Measurements from ENCODE around the gene TPCN1. TPM values are rescaled to one million over a fixed set of nuclear protein-coding genes. Genes with fewer than 3 reads are reported as not detected.
A peak's percentile ranks its signal among the peaks of the same experiment; 100 is the strongest.

The TPCN1 gene
- polyA plus RNA-seq, 1 of the 3 experiments (the other 2 are of a cell fraction), result 15.7 TPM

DNA sequence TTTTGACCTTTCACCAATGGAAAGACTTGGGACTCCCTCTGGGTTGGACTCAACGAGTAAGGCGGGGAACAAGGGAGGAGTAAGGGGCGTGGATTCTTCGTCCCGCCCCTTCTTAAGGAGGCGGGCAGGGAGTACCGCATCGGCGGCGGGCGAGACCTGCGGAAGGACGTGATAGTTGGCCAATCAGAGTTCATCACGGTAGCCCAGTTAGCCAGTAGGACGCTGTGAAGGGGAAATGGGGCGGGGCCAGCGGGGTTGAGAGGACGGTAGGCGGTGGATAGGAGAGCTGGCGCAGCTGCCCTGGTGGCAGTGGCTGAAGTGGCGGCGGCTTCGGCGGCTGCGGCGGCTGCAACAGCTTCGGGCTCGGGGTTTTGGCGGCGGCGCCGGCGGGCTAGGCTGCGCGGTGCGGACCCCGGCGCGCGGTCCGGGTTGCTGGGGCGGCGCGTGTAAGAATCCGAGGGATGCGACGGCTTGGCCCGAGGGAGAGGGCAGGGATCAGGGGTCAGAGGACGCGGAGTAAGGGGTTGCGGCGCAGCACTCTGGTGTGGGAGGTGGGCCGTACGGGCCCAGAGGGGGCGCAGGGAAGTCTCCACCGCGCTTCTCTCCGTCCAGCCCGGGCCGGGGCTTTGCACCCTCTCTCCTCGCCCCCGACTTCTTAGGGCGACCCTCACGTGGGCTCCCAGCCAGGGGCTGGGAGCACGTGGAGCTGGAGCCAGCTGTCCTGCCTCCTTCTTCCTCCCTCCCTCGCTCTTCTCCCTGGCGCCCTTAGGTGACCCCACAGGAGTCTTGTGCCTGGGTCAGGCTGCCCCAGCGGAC is at the start of gene TPCN1 (continued):
- TF ChIP-seq FOSL2 (IDR thresholded peaks at IDR 0.05; ENCODE audit: borderline replicate concordance, low read depth) (no peak), FOXJ3 (CRISPR knock-in tag; IDR thresholded peaks at IDR 0.05) (no peak), MEF2A (IDR thresholded peaks at IDR 0.05; ENCODE audit: borderline replicate concordance, low read depth) (no peak), RAD21 (IDR thresholded peaks at IDR 0.05; ENCODE audit: low read length) (no peak), NFIC (IDR thresholded peaks at IDR 0.05; ENCODE audit: borderline replicate concordance) (no peak), RCOR1 (IDR thresholded peaks at IDR 0.05; ENCODE audit: low read length) (no peak), SMC3 (IDR thresholded peaks at IDR 0.05; ENCODE audit: low read depth, low read length) (no peak), EP300 (IDR thresholded peaks at IDR 0.05; ENCODE audit: borderline replicate concordance in 1 of 2, low read depth in 1 of 2, low read length in 1 of 2) (no peak)
- TF ChIP-seq, protein P1, sequence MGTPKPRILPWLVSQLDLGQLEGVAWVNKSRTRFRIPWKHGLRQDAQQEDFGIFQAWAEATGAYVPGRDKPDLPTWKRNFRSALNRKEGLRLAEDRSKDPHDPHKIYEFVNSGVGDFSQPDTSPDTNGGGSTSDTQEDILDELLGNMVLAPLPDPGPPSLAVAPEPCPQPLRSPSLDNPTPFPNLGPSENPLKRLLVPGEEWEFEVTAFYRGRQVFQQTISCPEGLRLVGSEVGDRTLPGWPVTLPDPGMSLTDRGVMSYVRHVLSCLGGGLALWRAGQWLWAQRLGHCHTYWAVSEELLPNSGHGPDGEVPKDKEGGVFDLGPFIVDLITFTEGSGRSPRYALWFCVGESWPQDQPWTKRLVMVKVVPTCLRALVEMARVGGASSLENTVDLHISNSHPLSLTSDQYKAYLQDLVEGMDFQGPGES (IDR thresholded peaks at IDR 0.05; ENCODE audit: low read depth, low read length), result peak; percentile 89; the same call in 1 of the 2 replicates
- TF ChIP-seq, protein P2, sequence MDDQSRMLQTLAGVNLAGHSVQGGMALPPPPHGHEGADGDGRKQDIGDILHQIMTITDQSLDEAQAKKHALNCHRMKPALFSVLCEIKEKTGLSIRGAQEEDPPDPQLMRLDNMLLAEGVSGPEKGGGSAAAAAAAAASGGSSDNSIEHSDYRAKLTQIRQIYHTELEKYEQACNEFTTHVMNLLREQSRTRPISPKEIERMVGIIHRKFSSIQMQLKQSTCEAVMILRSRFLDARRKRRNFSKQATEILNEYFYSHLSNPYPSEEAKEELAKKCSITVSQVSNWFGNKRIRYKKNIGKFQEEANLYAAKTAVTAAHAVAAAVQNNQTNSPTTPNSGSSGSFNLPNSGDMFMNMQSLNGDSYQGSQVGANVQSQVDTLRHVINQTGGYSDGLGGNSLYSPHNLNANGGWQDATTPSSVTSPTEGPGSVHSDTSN (IDR thresholded peaks at IDR 0.05), result peak; percentile 98

DNA sequence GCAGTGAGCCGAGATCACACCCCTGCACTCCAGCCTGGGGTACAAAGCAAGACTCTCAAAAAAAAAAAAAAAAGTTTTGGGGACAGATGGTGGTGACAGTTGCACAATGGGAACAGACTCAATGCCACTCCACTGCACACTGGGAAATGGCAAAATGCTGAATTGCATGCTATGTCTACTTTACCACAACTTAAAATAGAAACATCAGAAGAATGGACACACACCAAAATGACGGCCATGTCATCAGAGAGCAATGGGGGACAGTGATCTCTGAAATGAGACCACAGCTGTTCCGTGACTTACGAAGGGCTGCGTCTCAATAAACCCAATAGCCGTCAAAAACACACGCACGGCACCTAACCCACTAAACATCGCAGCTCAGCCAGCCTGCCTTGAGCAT is 49.7 kb upstream of the TPCN1 start:
- Histone ChIP-seq H2AFZ (ENCODE audit: low read depth) (no peak overlapping the region), H3K9me2 (no peaks in the 10 kb centered on the region), H3K79me2 (ENCODE audit: insufficient read depth) (no peaks in the 10 kb centered on the region), H3K27ac (ENCODE audit: low read depth in 2 of 2, low read length in 1 of 2) (no peak overlapping the region), H3K4me2 (no peak overlapping the region), H3F3A (replicated peaks; ENCODE audit: insufficient read depth) (no peaks in the 10 kb centered on the region), H4K20me1 (ENCODE audit: insufficient read depth) (no peaks in the 10 kb centered on the region), H3K27me3 (ENCODE audit: insufficient read depth) (no peaks in the 10 kb centered on the region), H3K36me3 (replicated peaks in 1 of 2; ENCODE audit: control insufficient read depth in 1 of 2, insufficient read depth in 2 of 2, low read length in 1 of 2) (peaks cover 37 to 49% of the 10 kb centered on the region in 2 experiments), H3K4me1 (ENCODE audit: control insufficient read depth in 1 of 2, insufficient read depth in 2 of 2, low read depth in 1 of 2, low read length in 1 of 2) (no peaks in the 10 kb centered on the region), H3K9me3 (no peaks in the 10 kb centered on the region), H3K4me3 (ENCODE audit: low read depth in 2 of 2, low read length in 1 of 2) (no peak overlapping the region), H3K9ac (no peak overlapping the region)
- CTCF ChIA-PET, result interaction anchor here (1.0 to 10.9 kb wide), 3 partner anchors 10 to 122 kb away, joined by 3 to 113 read pairs (median 4); no protein-coding TSS in a partner anchor
- POLR2A ChIA-PET, result no interaction called here
- DNase-seq, result no peak
- WGBS (ENCODE audit: low lambda C conversion rate), result 89% methylated on average over 9 of the region's 9 CpGs
- TF ChIP-seq, protein P1 (IDR thresholded peaks at IDR 0.05; ENCODE audit: low read depth, low read length), result no peak
- TF ChIP-seq TEAD4 (IDR thresholded peaks at IDR 0.05; ENCODE audit: borderline replicate concordance, insufficient read depth) (no peak), GATA2 (CRISPR knock-in tag; IDR thresholded peaks at IDR 0.05) (no peak), EP300 (IDR thresholded peaks at IDR 0.05; ENCODE audit: borderline replicate concordance in 1 of 2, low read depth in 1 of 2, low read length in 1 of 2) (no peak), MXI1 (IDR thresholded peaks at IDR 0.05; ENCODE audit: low read depth, low read length) (no peak), RXRA (IDR thresholded peaks at IDR 0.05; ENCODE audit: borderline replicate concordance, low read depth) (no peak), CHD2 (IDR thresholded peaks at IDR 0.05; ENCODE audit: low read length, partially characterized antibody) (no peak), NFIC (IDR thresholded peaks at IDR 0.05; ENCODE audit: borderline replicate concordance) (no peak)
- TF ChIP-seq, protein P3, sequence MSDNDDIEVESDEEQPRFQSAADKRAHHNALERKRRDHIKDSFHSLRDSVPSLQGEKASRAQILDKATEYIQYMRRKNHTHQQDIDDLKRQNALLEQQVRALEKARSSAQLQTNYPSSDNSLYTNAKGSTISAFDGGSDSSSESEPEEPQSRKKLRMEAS (IDR thresholded peaks at IDR 0.05; ENCODE audit: low read depth), result no peak
- TF ChIP-seq, protein P4, sequence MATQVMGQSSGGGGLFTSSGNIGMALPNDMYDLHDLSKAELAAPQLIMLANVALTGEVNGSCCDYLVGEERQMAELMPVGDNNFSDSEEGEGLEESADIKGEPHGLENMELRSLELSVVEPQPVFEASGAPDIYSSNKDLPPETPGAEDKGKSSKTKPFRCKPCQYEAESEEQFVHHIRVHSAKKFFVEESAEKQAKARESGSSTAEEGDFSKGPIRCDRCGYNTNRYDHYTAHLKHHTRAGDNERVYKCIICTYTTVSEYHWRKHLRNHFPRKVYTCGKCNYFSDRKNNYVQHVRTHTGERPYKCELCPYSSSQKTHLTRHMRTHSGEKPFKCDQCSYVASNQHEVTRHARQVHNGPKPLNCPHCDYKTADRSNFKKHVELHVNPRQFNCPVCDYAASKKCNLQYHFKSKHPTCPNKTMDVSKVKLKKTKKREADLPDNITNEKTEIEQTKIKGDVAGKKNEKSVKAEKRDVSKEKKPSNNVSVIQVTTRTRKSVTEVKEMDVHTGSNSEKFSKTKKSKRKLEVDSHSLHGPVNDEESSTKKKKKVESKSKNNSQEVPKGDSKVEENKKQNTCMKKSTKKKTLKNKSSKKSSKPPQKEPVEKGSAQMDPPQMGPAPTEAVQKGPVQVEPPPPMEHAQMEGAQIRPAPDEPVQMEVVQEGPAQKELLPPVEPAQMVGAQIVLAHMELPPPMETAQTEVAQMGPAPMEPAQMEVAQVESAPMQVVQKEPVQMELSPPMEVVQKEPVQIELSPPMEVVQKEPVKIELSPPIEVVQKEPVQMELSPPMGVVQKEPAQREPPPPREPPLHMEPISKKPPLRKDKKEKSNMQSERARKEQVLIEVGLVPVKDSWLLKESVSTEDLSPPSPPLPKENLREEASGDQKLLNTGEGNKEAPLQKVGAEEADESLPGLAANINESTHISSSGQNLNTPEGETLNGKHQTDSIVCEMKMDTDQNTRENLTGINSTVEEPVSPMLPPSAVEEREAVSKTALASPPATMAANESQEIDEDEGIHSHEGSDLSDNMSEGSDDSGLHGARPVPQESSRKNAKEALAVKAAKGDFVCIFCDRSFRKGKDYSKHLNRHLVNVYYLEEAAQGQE (IDR thresholded peaks at IDR 0.05; ENCODE audit: low read depth, low read length), result no peak
